HepG2 (cell line): ENCODE results near the gene BRS3. TPM values are rescaled to one million over a fixed set of nuclear protein-coding genes. Genes with fewer than 3 reads are reported as not detected.

Experiments
- ATAC-seq: fragments of 200-7000 bp; cut with Tn5 transposase; 3 replicates; pipeline ENCODE4 v1.9.1; 2020; ENCODE audit warnings: mild to moderate bottlenecking, moderate library complexity
- BruUV-seq: library from RNA; stranded (reverse); fragments of 400-500 nt; replicated peaks from 2 replicates; lab custom pipeline; 2021; lab: Mats Ljungman, UMichigan
- CTCF ChIA-PET: fragments of 300-600 bp; formaldehyde crosslinking; extraction: SDS; loops from one replicate; lab custom pipeline; 2021; ENCODE audit warnings: low total read pairs, inconsistent platforms, low intra/inter-chr PET ratio; lab: Yijun Ruan, JAX
- POLR2A ChIA-PET: fragments of 350-600 bp; sonication (Branson Sonifier 250); formaldehyde crosslinking; loops from one replicate; lab custom pipeline; 2020; ENCODE audit warnings: antibody characterized with exemption, inconsistent platforms; lab: Yijun Ruan, JAX
- DNase-seq: peaks from one replicate; pipeline ENCODE4 v3.0.0-alpha.2; 2015; ENCODE audit warnings: low spot score
- FAIRE-seq: peaks from 3 replicates; lab custom pipeline; 2011; peaks lifted over from hg19 to GRCh38; lab: Jason Lieb, UNC
- H2AFZ ChIP-seq: one replicate; pipeline ENCODE4 v1.6.1; 2011; ENCODE audit warnings: low read length, inconsistent platforms
- H3K27ac ChIP-seq: fragments of 300-600 bp; 3 replicates; pipeline ENCODE4 v1.8.0; 2011; ENCODE audit warnings: mixed run types, mild to moderate bottlenecking, mixed read lengths, low read length, inconsistent platforms; ENCODE audit not compliant: insufficient read depth; ENCODE audit errors: extremely low read length
- H3K27me3 ChIP-seq, 2 experiments: fragments of 200-600 bp in 1 of 2; 2 replicates in 1 of 2; 3 replicates in 1 of 2; pipeline versions ENCODE4 v1.6.0 to v1.8.0; 2011; ENCODE audit warnings: low read length in 2 of 2, mild to moderate bottlenecking in 2 of 2, moderate library complexity in 2 of 2, inconsistent platforms in 1 of 2; ENCODE audit not compliant: insufficient read depth in 2 of 2, control insufficient read depth in 1 of 2
- H3K36me3 ChIP-seq, 2 experiments: fragments of 200-600 bp in 1 of 2; replicated peaks in 1 of 2; 2 replicates in 1 of 2; 3 replicates in 1 of 2; pipeline versions ENCODE4 v1.5.1 to v1.8.0; 2011; ENCODE audit warnings: low read length in 2 of 2, inconsistent platforms in 1 of 2; ENCODE audit not compliant: insufficient read depth in 2 of 2, control insufficient read depth in 1 of 2
- H3K4me1 ChIP-seq: 2 replicates; pipeline ENCODE4 v1.5.1; 2012; ENCODE audit warnings: low read length, inconsistent platforms; ENCODE audit not compliant: insufficient read depth
- H3K4me2 ChIP-seq: 2 replicates; pipeline ENCODE4 v1.6.0; 2011; ENCODE audit warnings: low read depth, low read length, inconsistent platforms
- H3K4me3 ChIP-seq, 3 experiments: fragments of 200-600 bp in 1 of 3; sonication (generic), shearing (Covaris generic) in 1 of 3; replicated peaks in 1 of 3; 2 replicates each; pipeline ENCODE4 v1.5.1; 2011 to 2016; ENCODE audit warnings: low read length in 3 of 3, inconsistent platforms in 2 of 3, low read depth in 2 of 3, mild to moderate bottlenecking in 2 of 3, control low read depth in 1 of 3, mixed read lengths in 1 of 3; ENCODE audit not compliant: insufficient read depth in 1 of 3
- H3K79me2 ChIP-seq: one replicate; pipeline ENCODE4 v1.6.1; 2011; ENCODE audit warnings: low read length, inconsistent platforms; ENCODE audit not compliant: insufficient read depth
- H3K9ac ChIP-seq: 2 replicates; pipeline ENCODE4 v1.6.0; 2011; ENCODE audit warnings: mild to moderate bottlenecking, low read depth, low read length, inconsistent platforms; ENCODE audit not compliant: insufficient read depth
- H3K9me3 ChIP-seq: 2 replicates; pipeline ENCODE4 v1.5.1; 2012; ENCODE audit warnings: mild to moderate bottlenecking, low read length
- H4K20me1 ChIP-seq: 2 replicates; pipeline ENCODE4 v1.6.0; 2011; ENCODE audit warnings: inconsistent platforms, mild to moderate bottlenecking, low read length, moderate library complexity; ENCODE audit not compliant: insufficient read depth
- EP300 ChIP-seq, 3 experiments: sonication (generic) in 1 of 3; formaldehyde crosslinking in 1 of 3; IDR thresholded peaks; 2 replicates each; pipeline versions ENCODE4 v1.5.1 to v1.6.1; 2011 to 2020; ENCODE audit warnings: low read depth in 2 of 3, low read length in 2 of 3, borderline replicate concordance in 1 of 3, improper control_type of control experiment in 1 of 3, mild to moderate bottlenecking in 1 of 3, missing genetic modification reagents in 1 of 3, moderate library complexity in 1 of 3
- ETV6 ChIP-seq: sonication (generic); formaldehyde crosslinking; conservative IDR thresholded peaks from 2 replicates; pipeline ENCODE4 v1.4.0; 2020; ENCODE audit warnings: missing genetic modification reagents
- KLF9 ChIP-seq: IDR thresholded peaks from 2 replicates; pipeline ENCODE4 v1.6.1; 2016; ENCODE audit warnings: low read depth
- MAZ ChIP-seq, 2 experiments: sonication (generic) in 1 of 2; formaldehyde crosslinking in 1 of 2; IDR thresholded peaks; 2 replicates each; pipeline versions ENCODE4 v1.5.0 to v1.6.1; 2012 to 2020; ENCODE audit warnings: low read depth in 2 of 2, mild to moderate bottlenecking in 2 of 2, borderline replicate concordance in 1 of 2, improper control_type of control experiment in 1 of 2, low read length in 1 of 2, missing genetic modification reagents in 1 of 2, moderate library complexity in 1 of 2
- SALL1 ChIP-seq: sonication (generic); formaldehyde crosslinking; IDR thresholded peaks from 2 replicates; pipeline ENCODE4 v1.8.0; 2022; ENCODE audit warnings: mild to moderate bottlenecking, missing genetic modification reagents
- THAP8 ChIP-seq: sonication (generic); formaldehyde crosslinking; IDR thresholded peaks from 2 replicates; pipeline ENCODE4 v1.5.1; 2020; ENCODE audit warnings: missing genetic modification reagents, mild to moderate bottlenecking, borderline replicate concordance
- ZNF878 ChIP-seq: sonication (generic); formaldehyde crosslinking; IDR thresholded peaks from 2 replicates; pipeline ENCODE4 v1.8.1; 2023; ENCODE audit warnings: mild to moderate bottlenecking, missing genetic modification reagents, moderate library complexity
- WGBS: methylation state at CpG from one replicate; pipeline ENCODE4 v1.1.6; 2017; ENCODE audit warnings: low lambda C conversion rate; 5-methylcytosine and 5-hydroxymethylcytosine counted together
- in situ Hi-C: cut with HindIII; loops from 2 replicates; pipeline ENCODE4 v1.10.0; 2017; ENCODE audit warnings: low pct_unique_long_range_greater_than_20kb; ENCODE audit not compliant: extremely low pct_ligation_motif_present
- intact Hi-C: fragments of 100-400 bp; cut with micrococcal nuclease; formaldehyde crosslinking; loops from one replicate; pipeline ENCODE4 v1.10.0; 2022; ENCODE audit not compliant: unreplicated experiment
- polyA plus RNA-seq, 8 experiments: library from polyadenylated mRNA; depleted of rRNA in 3 of 8; stranded (reverse) in 7 of 8; unstranded in 1 of 8; fragments of >200 nt; fragmentation: Illumina TruSeq in 4 of 8; extraction: Trizol in 4 of 8; gene quantifications; 2 replicates each; pipeline versions ENCODE4 v1.2.1 to v1.2.3, GENCODE V29; 2011 to 2016; ENCODE audit warnings: low read depth in 4 of 8, missing spikeins in 1 of 8, mixed read lengths in 1 of 8; ENCODE audit not compliant: insufficient read depth in 1 of 8
- total RNA-seq, 5 experiments: library from RNA; depleted of rRNA; stranded (reverse); fragments of >200 nt; fragmentation: Illumina TruSeq; extraction: Trizol; gene quantifications; 2 replicates each; pipeline ENCODE4 v1.2.3, GENCODE V29; 2016; ENCODE audit warnings: low read depth in 1 of 5

Gene BRS3
- total and polyA plus RNA-seq, 2 of the 13 experiments (the other 11 are each of a cell fraction or from before 2014, with no cell fraction given) = not detected

- Histone ChIP-seq H3K36me3 (no peaks in the 10 kb centered on the region), H3K9ac (no peak overlapping the region), H2AFZ (no peak overlapping the region)
- BruUV-seq = no TSS peak
- no peak for DNase-seq
- FAIRE-seq = no peak
- TF ChIP-seq KLF9 (CRISPR knock-in tag) (no peak), ETV6 (CRISPR knock-in tag) (no peak), ZNF878 (no peak), EP300 (IDR thresholded peaks at IDR 0.05; ENCODE audit: low read depth in 2 of 2, low read length in 2 of 2) (no peak), EP300 (CRISPR knock-in tag; IDR thresholded peaks at IDR 0.05; ENCODE audit: borderline replicate concordance) (no peak)
- TF ChIP-seq, all 625 proteins: peak for 0
- Histone ChIP-seq H3K9me3 (no peaks in the 10 kb centered on the region), H3K4me2 (no peak overlapping the region), H3K79me2 (no peaks in the 10 kb centered on the region), H4K20me1 (no peaks in the 10 kb centered on the region), H3K27me3 (no peaks in the 10 kb centered on the region), H3K27ac (no peak overlapping the region), H3K4me3 (no peak overlapping the region), H3K4me1 (no peaks in the 10 kb centered on the region)
- intact Hi-C loops (no loop called here), in situ Hi-C loops (no loop called here)
- CTCF ChIA-PET = no interaction called here
- WGBS = 0% methylated on average over 1 of the region's 1 CpG
- POLR2A ChIA-PET = no interaction called here
- no peak for ATAC-seq
Measured at GRCh38 chrX:136453114-136453513, 34.6 kb upstream of the BRS3 start.

DNA sequence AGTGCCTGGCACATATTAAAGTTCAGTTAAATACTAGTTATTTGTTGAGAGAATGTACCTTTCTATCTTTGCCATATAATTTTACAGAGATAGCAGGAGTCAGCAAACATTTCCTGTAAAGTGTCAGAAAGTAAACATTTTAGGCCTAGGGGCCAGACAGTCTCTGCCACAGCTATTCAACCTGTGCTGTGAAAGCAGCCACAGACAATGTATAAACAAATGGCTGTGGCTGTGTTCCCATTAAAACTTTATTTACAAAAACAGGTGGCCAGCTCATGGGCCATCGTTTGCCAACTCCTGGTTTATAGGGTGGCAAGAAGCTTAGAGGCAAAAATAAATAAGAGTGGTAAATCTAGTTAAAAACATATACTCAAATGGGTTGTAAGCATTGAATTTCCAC, 34.0 kb upstream of the BRS3 start:
- no peak overlapping the region for H3K4me2 ChIP-seq
- H3K9me3 ChIP-seq = no peaks in the 10 kb centered on the region
- no peak for DNase-seq
- no peaks in the 10 kb centered on the region for H3K4me1 ChIP-seq
- in situ Hi-C loops = no loop called here
- ATAC-seq = no peak
- FAIRE-seq = no peak
- H3K27me3 ChIP-seq = no peaks in the 10 kb centered on the region
- no peak overlapping the region for H3K9ac ChIP-seq
- H2AFZ ChIP-seq = no peak overlapping the region
- no peaks in the 10 kb centered on the region for H3K36me3 ChIP-seq
- intact Hi-C loops = no loop called here
- H4K20me1 ChIP-seq = no peaks in the 10 kb centered on the region
- H3K27ac ChIP-seq = no peak overlapping the region
- ChIA-PET POLR2A (no interaction called here), CTCF (no interaction called here)
- no TSS peak for BruUV-seq
- no peaks in the 10 kb centered on the region for H3K79me2 ChIP-seq
- H3K4me3 ChIP-seq = no peak overlapping the region
- WGBS = 0% methylated on average over 1 of the region's 1 CpG
- TF ChIP-seq MAZ (IDR thresholded peaks at IDR 0.05; ENCODE audit: borderline replicate concordance, low read depth, low read length) = no peak
- no peak for TF ChIP-seq MAZ (CRISPR knock-in tag; IDR thresholded peaks at IDR 0.05; ENCODE audit: low read depth)
- no peak for TF ChIP-seq SALL1
- TF ChIP-seq THAP8 (CRISPR knock-in tag) = no peak
